ENCODE results near the gene ISCA2.

DNA sequence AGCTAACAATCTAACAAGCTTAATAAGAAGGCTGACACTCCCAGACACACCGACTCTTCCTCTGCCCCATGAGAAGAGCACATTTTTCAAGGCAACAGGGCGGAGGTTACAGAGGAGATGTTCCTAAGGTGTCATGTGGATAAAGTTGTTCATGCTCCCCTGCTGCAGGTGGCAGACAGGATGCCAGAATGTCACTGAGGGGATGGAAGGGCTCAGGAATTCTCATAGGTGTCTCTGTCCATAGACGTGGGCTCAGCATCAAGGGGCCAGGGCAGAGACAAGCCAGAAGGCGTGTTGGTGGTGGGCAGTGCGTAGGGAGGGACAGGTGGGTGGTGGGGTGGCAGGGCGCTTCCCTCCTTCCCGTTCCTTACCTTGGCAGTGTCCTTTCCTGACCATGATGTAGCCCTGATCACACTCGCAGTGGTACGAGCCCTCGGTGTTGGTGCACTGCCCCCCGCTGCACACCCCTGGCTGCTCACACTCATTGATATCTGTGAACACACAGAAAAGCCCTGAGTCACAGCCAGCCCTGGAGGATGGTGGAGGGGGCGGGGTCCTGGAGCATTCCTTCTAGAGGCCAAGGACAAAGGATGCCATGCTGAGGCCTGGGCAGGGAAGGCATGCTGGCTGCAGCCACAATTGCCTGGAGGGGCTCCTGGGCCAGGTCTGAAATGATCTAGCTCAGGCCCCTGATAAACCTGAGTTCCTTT, 23.0 kb downstream of the ISCA2 start:
- TF ChIP-seq, protein P1, sequence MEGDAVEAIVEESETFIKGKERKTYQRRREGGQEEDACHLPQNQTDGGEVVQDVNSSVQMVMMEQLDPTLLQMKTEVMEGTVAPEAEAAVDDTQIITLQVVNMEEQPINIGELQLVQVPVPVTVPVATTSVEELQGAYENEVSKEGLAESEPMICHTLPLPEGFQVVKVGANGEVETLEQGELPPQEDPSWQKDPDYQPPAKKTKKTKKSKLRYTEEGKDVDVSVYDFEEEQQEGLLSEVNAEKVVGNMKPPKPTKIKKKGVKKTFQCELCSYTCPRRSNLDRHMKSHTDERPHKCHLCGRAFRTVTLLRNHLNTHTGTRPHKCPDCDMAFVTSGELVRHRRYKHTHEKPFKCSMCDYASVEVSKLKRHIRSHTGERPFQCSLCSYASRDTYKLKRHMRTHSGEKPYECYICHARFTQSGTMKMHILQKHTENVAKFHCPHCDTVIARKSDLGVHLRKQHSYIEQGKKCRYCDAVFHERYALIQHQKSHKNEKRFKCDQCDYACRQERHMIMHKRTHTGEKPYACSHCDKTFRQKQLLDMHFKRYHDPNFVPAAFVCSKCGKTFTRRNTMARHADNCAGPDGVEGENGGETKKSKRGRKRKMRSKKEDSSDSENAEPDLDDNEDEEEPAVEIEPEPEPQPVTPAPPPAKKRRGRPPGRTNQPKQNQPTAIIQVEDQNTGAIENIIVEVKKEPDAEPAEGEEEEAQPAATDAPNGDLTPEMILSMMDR (IDR thresholded peaks at IDR 0.05), result no peak
- no peak for TF ChIP-seq POLR2A (IDR thresholded peaks at IDR 0.05)

All from heart left ventricle (tissue), 13 donors.